Neural progenitor cell (in vitro differentiated cells): ENCODE measurements around the gene CHCHD6. TPM values are rescaled to one million over a fixed set of nuclear protein-coding genes. Genes with fewer than 3 reads are reported as not detected.
A peak's percentile ranks its signal among the peaks of the same experiment; 100 is the strongest.

Experiments
- DNase-seq: peaks from one replicate; pipeline ENCODE4 v3.0.0-alpha.2; 2016; ENCODE audit warnings: low spot score
- H2AFZ ChIP-seq: fragments of 200-600 bp; sonication (generic); replicated peaks from 2 replicates; pipeline ENCODE4 v1.6.1; 2016; ENCODE audit warnings: antibody characterized with exemption
- H3F3A ChIP-seq: fragments of 200-600 bp; sonication (generic); 2 replicates; pipeline ENCODE4 v1.6.1; 2016; ENCODE audit warnings: antibody characterized with exemption, low read depth
- H3K27ac ChIP-seq: fragments of 200-600 bp; sonication (generic); 2 replicates; pipeline ENCODE4 v1.5.1; 2016; ENCODE audit warnings: mild to moderate bottlenecking
- H3K27me3 ChIP-seq: fragments of 200-600 bp; sonication (generic); 2 replicates; pipeline ENCODE4 v1.6.1; 2016; ENCODE audit warnings: mild to moderate bottlenecking, moderate library complexity
- H3K36me3 ChIP-seq: fragments of 200-600 bp; sonication (generic); 2 replicates; pipeline ENCODE4 v1.5.1; 2016
- H3K4me1 ChIP-seq: fragments of 200-600 bp; sonication (generic); 2 replicates; pipeline ENCODE4 v1.6.1; 2016; ENCODE audit warnings: mixed run types
- H3K4me2 ChIP-seq: fragments of 200-600 bp; sonication (generic); 2 replicates; pipeline ENCODE4 v1.6.1; 2016
- H3K4me3 ChIP-seq: fragments of 200-600 bp; sonication (generic); 2 replicates; pipeline ENCODE4 v1.5.1; 2016
- H3K79me2 ChIP-seq: fragments of 200-600 bp; sonication (generic); 2 replicates; pipeline ENCODE4 v1.6.1; 2016; ENCODE audit warnings: low read depth
- H3K9ac ChIP-seq: fragments of 200-600 bp; sonication (generic); 2 replicates; pipeline ENCODE4 v1.6.1; 2016
- H3K9me3 ChIP-seq: fragments of 200-600 bp; sonication (generic); 2 replicates; pipeline ENCODE4 v1.5.1; 2016; ENCODE audit warnings: low read depth
- H4K20me1 ChIP-seq: fragments of 200-600 bp; sonication (generic); 2 replicates; pipeline ENCODE4 v1.6.1; 2016; ENCODE audit warnings: low read depth
- H3K27ac Mint-ChIP-seq: 3 replicates; pipeline ENCODE4 v1.8.0; 2021; ENCODE audit warnings: mixed read lengths
- H3K27me3 Mint-ChIP-seq: 2 replicates; pipeline ENCODE4 v1.8.0; 2022; ENCODE audit warnings: low read depth, mild to moderate bottlenecking, inconsistent platforms, moderate library complexity, mixed read lengths; ENCODE audit not compliant: insufficient read depth
- H3K36me3 Mint-ChIP-seq: 3 replicates; pipeline ENCODE4 v1.8.0; 2021; ENCODE audit warnings: mixed read lengths
- H3K4me1 Mint-ChIP-seq: 3 replicates; pipeline ENCODE4 v1.8.0; 2021; ENCODE audit warnings: mixed read lengths
- H3K4me3 Mint-ChIP-seq: 3 replicates; pipeline ENCODE4 v1.8.0; 2021; ENCODE audit warnings: mild to moderate bottlenecking, moderate library complexity, mixed read lengths
- H3K9me3 Mint-ChIP-seq: 3 replicates; pipeline ENCODE4 v1.8.0; 2020; ENCODE audit warnings: mixed read lengths
- CTCF ChIP-seq: fragments of 200-600 bp; sonication (generic); IDR thresholded peaks from 2 replicates; pipeline ENCODE4 v1.5.1; 2017; ENCODE audit warnings: antibody characterized with exemption, mild to moderate bottlenecking
- EZH2 ChIP-seq: fragments of 200-600 bp; sonication (generic); IDR thresholded peaks from 2 replicates; pipeline ENCODE4 v1.6.1; 2017; ENCODE audit warnings: antibody characterized with exemption, mild to moderate bottlenecking, moderate library complexity
- EZH2phosphoT487 ChIP-seq: fragments of 200-600 bp; sonication (generic); IDR thresholded peaks from 2 replicates; pipeline ENCODE4 v1.6.1; 2017; ENCODE audit warnings: antibody characterized with exemption
- total RNA-seq: library from RNA; depleted of rRNA; stranded (reverse); fragments of >200 nt; gene quantifications from 2 replicates; pipeline ENCODE4 v1.2.3, GENCODE V29; 2015; ENCODE audit warnings: low replicate concordance

Gene CHCHD6
- total RNA-seq, 1 donor from 2014 or later: 35.7 TPM

GRCh38 chr3:126983276-126983652 lies 279.2 kb downstream of the CHCHD6 start:
- DNase-seq: no peak
- H3F3A ChIP-seq: no peaks in the 10 kb centered on the region
- no peak for TF ChIP-seq EZH2phosphoT487

GRCh38 chr3:126983653-126984390 lies 279.8 kb downstream of the CHCHD6 start:
- Histone ChIP-seq H3K79me2 (peaks cover 54% of the 10 kb centered on the region), H2AFZ (no peak overlapping the region), H3K9me3 (no peaks in the 10 kb centered on the region), H3K27me3 (peaks cover 14% of the 10 kb centered on the region), H3K36me3 (no peaks in the 10 kb centered on the region), H3F3A (no peaks in the 10 kb centered on the region), H3K4me2 (peak overlapping the region; percentile 98), H3K27ac (no peak overlapping the region), H4K20me1 (peaks cover 53% of the 10 kb centered on the region), H3K9ac (peak overlapping the region; percentile 85), H3K4me1 (peaks cover 13% of the 10 kb centered on the region), H3K4me3 (peak overlapping the region; percentile 98)
- peaks cover 12% of the 10 kb centered on the region for H3K4me1 Mint-ChIP-seq
- peak overlapping the region; percentile 83 for H3K4me3 Mint-ChIP-seq
- DNase-seq: peak; percentile 84
- no peak for TF ChIP-seq CTCF
- TF ChIP-seq EZH2phosphoT487: no peak
- no peak for TF ChIP-seq EZH2
- H3K36me3 Mint-ChIP-seq: no peaks in the 10 kb centered on the region
- H3K27me3 Mint-ChIP-seq: peaks cover 11% of the 10 kb centered on the region
- H3K27ac Mint-ChIP-seq: no peak overlapping the region
- no peaks in the 10 kb centered on the region for H3K9me3 Mint-ChIP-seq

More at GRCh38 chr3:126983276-126983652, 279.2 kb downstream of the CHCHD6 start:
- Histone ChIP-seq H3K79me2 (peaks cover 48% of the 10 kb centered on the region), H3K27ac (no peak overlapping the region), H3K4me3 (peak overlapping the region; percentile 98), H3K27me3 (peaks cover 14% of the 10 kb centered on the region), H3K9me3 (no peaks in the 10 kb centered on the region), H2AFZ (no peak overlapping the region), H4K20me1 (peaks cover 48% of the 10 kb centered on the region), H3K4me1 (peaks cover 13% of the 10 kb centered on the region), H3K36me3 (no peaks in the 10 kb centered on the region), H3K4me2 (peak overlapping the region; percentile 98), H3K9ac (no peak overlapping the region)
- H3K4me1 Mint-ChIP-seq: peaks cover 12% of the 10 kb centered on the region
- no peak overlapping the region for H3K27ac Mint-ChIP-seq
- H3K4me3 Mint-ChIP-seq: no peak overlapping the region
- H3K36me3 Mint-ChIP-seq: no peaks in the 10 kb centered on the region
- H3K27me3 Mint-ChIP-seq: peaks cover 12% of the 10 kb centered on the region
- no peaks in the 10 kb centered on the region for H3K9me3 Mint-ChIP-seq

DNA sequence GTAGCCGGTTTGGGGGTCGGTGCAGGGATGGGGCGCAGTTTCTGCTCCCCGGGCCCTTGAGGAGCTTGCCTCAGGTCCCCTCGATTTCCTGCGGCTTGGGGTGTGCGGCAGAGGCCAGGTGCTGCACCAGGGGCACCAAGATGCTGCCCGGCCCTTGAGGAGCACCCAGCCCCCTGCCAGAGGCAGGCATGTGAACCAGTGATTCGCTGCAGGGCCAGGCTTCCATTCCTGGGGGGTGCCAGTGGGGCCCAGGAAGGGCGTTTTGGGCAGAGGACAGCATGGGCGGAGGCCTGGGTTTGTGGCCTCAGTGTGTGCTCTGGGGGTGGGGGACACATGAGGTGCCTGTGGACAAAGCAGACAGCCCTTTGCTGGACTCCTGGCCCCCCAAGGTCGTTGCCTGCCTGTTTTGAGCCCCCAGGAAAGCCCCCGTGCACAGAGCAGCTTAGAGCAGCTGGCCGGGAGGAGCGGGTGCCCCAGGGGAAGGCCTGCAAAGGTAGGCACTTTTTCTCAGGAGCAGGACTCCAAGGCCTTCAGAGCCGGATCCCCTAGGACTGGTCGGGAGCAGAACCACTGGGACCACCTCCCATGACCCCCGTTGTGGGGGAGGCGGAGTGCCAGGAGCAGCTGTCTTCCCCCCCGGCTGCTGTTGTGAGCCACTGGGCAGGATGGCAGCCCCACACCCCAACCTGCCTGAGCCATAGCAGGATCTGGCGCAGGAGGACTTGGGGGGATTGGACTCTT lies 280.5 kb downstream of the CHCHD6 start:
- Histone ChIP-seq H3K36me3 (no peaks in the 10 kb centered on the region), H3K9me3 (no peaks in the 10 kb centered on the region), H3K4me3 (peak overlapping the region; percentile 98), H3K4me2 (peak overlapping the region; percentile 98), H3K27me3 (peaks cover 14% of the 10 kb centered on the region), H3K79me2 (peaks cover 59% of the 10 kb centered on the region), H3K9ac (peak overlapping the region; percentile 85), H3K4me1 (peaks cover 13% of the 10 kb centered on the region), H3F3A (no peaks in the 10 kb centered on the region), H3K27ac (no peak overlapping the region), H2AFZ (no peak overlapping the region), H4K20me1 (peaks cover 60% of the 10 kb centered on the region)
- H3K36me3 Mint-ChIP-seq: peaks cover 2% of the 10 kb centered on the region
- no peak overlapping the region for H3K27ac Mint-ChIP-seq
- DNase-seq: no peak
- no peak for TF ChIP-seq EZH2
- TF ChIP-seq EZH2phosphoT487: no peak
- no peak for TF ChIP-seq CTCF
- H3K4me1 Mint-ChIP-seq: peaks cover 12% of the 10 kb centered on the region
- no peaks in the 10 kb centered on the region for H3K9me3 Mint-ChIP-seq
- peak overlapping the region; percentile 83 for H3K4me3 Mint-ChIP-seq
- peaks cover 11% of the 10 kb centered on the region for H3K27me3 Mint-ChIP-seq
